ENCODE data around the gene LRP4.

Gene LRP4, protein sequence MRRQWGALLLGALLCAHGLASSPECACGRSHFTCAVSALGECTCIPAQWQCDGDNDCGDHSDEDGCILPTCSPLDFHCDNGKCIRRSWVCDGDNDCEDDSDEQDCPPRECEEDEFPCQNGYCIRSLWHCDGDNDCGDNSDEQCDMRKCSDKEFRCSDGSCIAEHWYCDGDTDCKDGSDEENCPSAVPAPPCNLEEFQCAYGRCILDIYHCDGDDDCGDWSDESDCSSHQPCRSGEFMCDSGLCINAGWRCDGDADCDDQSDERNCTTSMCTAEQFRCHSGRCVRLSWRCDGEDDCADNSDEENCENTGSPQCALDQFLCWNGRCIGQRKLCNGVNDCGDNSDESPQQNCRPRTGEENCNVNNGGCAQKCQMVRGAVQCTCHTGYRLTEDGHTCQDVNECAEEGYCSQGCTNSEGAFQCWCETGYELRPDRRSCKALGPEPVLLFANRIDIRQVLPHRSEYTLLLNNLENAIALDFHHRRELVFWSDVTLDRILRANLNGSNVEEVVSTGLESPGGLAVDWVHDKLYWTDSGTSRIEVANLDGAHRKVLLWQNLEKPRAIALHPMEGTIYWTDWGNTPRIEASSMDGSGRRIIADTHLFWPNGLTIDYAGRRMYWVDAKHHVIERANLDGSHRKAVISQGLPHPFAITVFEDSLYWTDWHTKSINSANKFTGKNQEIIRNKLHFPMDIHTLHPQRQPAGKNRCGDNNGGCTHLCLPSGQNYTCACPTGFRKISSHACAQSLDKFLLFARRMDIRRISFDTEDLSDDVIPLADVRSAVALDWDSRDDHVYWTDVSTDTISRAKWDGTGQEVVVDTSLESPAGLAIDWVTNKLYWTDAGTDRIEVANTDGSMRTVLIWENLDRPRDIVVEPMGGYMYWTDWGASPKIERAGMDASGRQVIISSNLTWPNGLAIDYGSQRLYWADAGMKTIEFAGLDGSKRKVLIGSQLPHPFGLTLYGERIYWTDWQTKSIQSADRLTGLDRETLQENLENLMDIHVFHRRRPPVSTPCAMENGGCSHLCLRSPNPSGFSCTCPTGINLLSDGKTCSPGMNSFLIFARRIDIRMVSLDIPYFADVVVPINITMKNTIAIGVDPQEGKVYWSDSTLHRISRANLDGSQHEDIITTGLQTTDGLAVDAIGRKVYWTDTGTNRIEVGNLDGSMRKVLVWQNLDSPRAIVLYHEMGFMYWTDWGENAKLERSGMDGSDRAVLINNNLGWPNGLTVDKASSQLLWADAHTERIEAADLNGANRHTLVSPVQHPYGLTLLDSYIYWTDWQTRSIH (N-terminal part only)
- long read RNA-seq, result 0 reads

DNA sequence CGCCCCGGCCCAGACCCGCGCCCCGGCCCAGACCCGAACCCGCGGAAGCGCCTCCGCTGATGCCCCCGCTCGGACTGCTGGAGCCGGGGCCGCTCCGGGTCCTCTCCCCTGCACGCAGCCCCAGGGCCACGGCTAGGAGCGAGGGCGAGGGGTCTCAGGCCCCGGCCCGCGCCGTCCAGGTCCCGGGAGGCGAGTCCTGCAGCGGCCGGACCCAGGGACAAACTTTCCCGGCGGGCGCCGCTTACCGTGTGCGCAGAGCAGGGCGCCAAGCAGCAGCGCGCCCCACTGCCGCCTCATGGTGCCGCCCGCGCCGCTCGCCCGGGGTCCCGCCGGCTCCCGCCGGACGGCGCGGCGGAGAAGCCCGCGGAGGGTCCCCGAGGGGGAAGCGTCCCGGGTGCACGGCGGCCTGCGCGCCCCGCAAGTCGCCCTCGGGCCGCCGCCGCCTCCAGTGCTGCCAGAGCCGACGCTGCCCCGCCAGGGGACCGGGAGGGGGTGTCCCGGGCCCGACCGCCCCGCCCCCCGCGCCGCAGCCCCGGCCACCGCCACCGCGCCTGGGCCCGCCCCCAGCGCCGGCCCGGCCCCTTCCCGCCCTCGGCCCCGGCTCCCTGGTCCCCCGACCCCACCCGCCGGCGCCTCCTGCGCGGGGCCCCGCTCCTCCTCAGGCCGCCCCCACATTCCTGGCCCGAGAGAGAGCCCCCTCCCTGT lies at the start of gene LRP4:
LRP4 (minus strand) TSS at position 468 of the 705 bp plus-strand sequence; CDS start at position 297, 171 bp downstream.
- peaks cover 53% of the 10 kb centered on the region for H3K27me3 ChIP-seq (ENCODE audit: insufficient read depth, poor library complexity, severe bottlenecking)
- peak within 1 kb of the TSS; percentile 37 for H3K4me3 ChIP-seq (replicated peaks; ENCODE audit: insufficient read depth, low read length)
- DNase-seq (ENCODE audit: low read depth in 1 of 2, low spot score in 1 of 2), result no peak
- no peak within 1 kb of the TSS for H3K27ac ChIP-seq (replicated peaks)
- no peak for TF ChIP-seq POLR2AphosphoS5 (IDR thresholded peaks at IDR 0.05; ENCODE audit: low read depth)
- no peak for TF ChIP-seq SPI1 (IDR thresholded peaks at IDR 0.05; ENCODE audit: borderline replicate concordance, low read depth)
- TF ChIP-seq, protein P1, sequence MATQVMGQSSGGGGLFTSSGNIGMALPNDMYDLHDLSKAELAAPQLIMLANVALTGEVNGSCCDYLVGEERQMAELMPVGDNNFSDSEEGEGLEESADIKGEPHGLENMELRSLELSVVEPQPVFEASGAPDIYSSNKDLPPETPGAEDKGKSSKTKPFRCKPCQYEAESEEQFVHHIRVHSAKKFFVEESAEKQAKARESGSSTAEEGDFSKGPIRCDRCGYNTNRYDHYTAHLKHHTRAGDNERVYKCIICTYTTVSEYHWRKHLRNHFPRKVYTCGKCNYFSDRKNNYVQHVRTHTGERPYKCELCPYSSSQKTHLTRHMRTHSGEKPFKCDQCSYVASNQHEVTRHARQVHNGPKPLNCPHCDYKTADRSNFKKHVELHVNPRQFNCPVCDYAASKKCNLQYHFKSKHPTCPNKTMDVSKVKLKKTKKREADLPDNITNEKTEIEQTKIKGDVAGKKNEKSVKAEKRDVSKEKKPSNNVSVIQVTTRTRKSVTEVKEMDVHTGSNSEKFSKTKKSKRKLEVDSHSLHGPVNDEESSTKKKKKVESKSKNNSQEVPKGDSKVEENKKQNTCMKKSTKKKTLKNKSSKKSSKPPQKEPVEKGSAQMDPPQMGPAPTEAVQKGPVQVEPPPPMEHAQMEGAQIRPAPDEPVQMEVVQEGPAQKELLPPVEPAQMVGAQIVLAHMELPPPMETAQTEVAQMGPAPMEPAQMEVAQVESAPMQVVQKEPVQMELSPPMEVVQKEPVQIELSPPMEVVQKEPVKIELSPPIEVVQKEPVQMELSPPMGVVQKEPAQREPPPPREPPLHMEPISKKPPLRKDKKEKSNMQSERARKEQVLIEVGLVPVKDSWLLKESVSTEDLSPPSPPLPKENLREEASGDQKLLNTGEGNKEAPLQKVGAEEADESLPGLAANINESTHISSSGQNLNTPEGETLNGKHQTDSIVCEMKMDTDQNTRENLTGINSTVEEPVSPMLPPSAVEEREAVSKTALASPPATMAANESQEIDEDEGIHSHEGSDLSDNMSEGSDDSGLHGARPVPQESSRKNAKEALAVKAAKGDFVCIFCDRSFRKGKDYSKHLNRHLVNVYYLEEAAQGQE (IDR thresholded peaks at IDR 0.05; ENCODE audit: insufficient replicate concordance, low read depth), result no peak
- TF ChIP-seq, protein P2, sequence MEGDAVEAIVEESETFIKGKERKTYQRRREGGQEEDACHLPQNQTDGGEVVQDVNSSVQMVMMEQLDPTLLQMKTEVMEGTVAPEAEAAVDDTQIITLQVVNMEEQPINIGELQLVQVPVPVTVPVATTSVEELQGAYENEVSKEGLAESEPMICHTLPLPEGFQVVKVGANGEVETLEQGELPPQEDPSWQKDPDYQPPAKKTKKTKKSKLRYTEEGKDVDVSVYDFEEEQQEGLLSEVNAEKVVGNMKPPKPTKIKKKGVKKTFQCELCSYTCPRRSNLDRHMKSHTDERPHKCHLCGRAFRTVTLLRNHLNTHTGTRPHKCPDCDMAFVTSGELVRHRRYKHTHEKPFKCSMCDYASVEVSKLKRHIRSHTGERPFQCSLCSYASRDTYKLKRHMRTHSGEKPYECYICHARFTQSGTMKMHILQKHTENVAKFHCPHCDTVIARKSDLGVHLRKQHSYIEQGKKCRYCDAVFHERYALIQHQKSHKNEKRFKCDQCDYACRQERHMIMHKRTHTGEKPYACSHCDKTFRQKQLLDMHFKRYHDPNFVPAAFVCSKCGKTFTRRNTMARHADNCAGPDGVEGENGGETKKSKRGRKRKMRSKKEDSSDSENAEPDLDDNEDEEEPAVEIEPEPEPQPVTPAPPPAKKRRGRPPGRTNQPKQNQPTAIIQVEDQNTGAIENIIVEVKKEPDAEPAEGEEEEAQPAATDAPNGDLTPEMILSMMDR (IDR thresholded peaks at IDR 0.05; ENCODE audit: insufficient read depth, low read length), result no peak
- TF ChIP-seq GABPA (IDR thresholded peaks at IDR 0.05; ENCODE audit: low read depth), result no peak

DNA sequence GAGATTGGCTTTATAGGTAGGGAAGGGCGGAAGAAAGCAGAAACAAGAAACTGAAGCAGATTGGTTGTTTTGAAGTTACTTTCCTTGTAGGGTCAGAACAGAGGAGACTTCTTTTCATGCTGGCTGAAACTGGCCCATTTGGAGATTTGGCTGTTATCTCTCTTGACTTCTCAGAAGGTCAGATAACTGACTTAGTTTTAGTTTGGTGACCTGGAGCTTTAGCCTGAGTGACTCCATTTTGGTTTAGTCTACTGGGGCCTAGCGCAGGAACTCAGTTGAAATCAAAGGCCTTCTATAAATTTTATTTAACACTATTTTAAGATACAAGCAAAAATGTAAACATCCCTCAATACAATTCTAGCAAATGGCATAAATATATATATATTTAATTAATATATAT lies 49.6 kb upstream of the LRP4 start:
- H3K4me3 ChIP-seq (replicated peaks; ENCODE audit: insufficient read depth, low read length), result no peak overlapping the region
- no peak overlapping the region for H3K27ac ChIP-seq (replicated peaks)
- H3K27me3 ChIP-seq (ENCODE audit: insufficient read depth, poor library complexity, severe bottlenecking), result no peaks in the 10 kb centered on the region
- TF ChIP-seq SPI1 (IDR thresholded peaks at IDR 0.05; ENCODE audit: borderline replicate concordance, low read depth) (no peak), POLR2AphosphoS5 (IDR thresholded peaks at IDR 0.05; ENCODE audit: low read depth) (no peak), GABPA (IDR thresholded peaks at IDR 0.05; ENCODE audit: low read depth) (no peak)
- TF ChIP-seq, protein P1 (IDR thresholded peaks at IDR 0.05; ENCODE audit: insufficient replicate concordance, low read depth), result no peak
- TF ChIP-seq, protein P2 (IDR thresholded peaks at IDR 0.05; ENCODE audit: insufficient read depth, low read length), result no peak
- no peak for DNase-seq (ENCODE audit: low read depth in 1 of 2, low spot score in 1 of 2)

DNA sequence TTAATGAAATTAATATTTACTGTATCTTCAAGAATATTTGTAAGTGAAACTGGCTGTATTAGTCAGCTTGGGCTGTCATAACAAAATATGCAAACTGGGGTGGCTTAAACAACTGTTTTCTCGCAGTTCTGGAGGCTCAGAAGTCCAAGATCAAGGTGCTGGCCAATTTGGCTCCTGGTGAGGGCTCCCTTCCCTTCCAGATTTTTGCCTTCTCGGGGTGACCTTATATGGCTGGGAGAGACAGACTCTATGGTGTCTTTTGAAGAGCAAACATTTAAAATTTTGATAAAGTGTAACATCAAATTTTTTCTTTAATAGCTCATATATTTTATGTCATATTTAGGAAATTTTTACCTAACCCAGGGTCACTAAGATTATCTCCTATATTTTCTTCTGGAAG lies 48.4 kb upstream of the LRP4 start:
- TF ChIP-seq POLR2AphosphoS5 (IDR thresholded peaks at IDR 0.05; ENCODE audit: low read depth), result no peak
- TF ChIP-seq GABPA (IDR thresholded peaks at IDR 0.05; ENCODE audit: low read depth), result no peak
- TF ChIP-seq, protein P2 (IDR thresholded peaks at IDR 0.05; ENCODE audit: insufficient read depth, low read length), result no peak
- no peak overlapping the region for H3K4me3 ChIP-seq (replicated peaks; ENCODE audit: insufficient read depth, low read length)
- no peak overlapping the region for H3K27ac ChIP-seq (replicated peaks)
- H3K27me3 ChIP-seq (ENCODE audit: insufficient read depth, poor library complexity, severe bottlenecking), result no peaks in the 10 kb centered on the region
- DNase-seq (ENCODE audit: low read depth in 1 of 2, low spot score in 1 of 2), result no peak
